HepG2 (cell line): ENCODE data around the gene NISCH. TPM values are rescaled to one million over a fixed set of nuclear protein-coding genes. Genes with fewer than 3 reads are reported as not detected.

ENCODE experiments used
- ATAC-seq: fragments of 200-7000 bp; cut with Tn5 transposase; 3 replicates; pipeline ENCODE4 v1.9.1; 2020; ENCODE audit warnings: mild to moderate bottlenecking, moderate library complexity
- BruUV-seq: library from RNA; stranded (reverse); fragments of 400-500 nt; replicated peaks from 2 replicates; lab custom pipeline; 2021; lab: Mats Ljungman, UMichigan
- CTCF ChIA-PET: fragments of 300-600 bp; formaldehyde crosslinking; extraction: SDS; loops from one replicate; lab custom pipeline; 2021; ENCODE audit warnings: low total read pairs, inconsistent platforms, low intra/inter-chr PET ratio; lab: Yijun Ruan, JAX
- POLR2A ChIA-PET: fragments of 350-600 bp; sonication (Branson Sonifier 250); formaldehyde crosslinking; loops from one replicate; lab custom pipeline; 2020; ENCODE audit warnings: antibody characterized with exemption, inconsistent platforms; lab: Yijun Ruan, JAX
- DNase-seq: peaks from one replicate; pipeline ENCODE4 v3.0.0-alpha.2; 2015; ENCODE audit warnings: low spot score
- FAIRE-seq: peaks from 3 replicates; lab custom pipeline; 2011; peaks lifted over from hg19 to GRCh38; lab: Jason Lieb, UNC
- H2AFZ ChIP-seq: one replicate; pipeline ENCODE4 v1.6.1; 2011; ENCODE audit warnings: low read length, inconsistent platforms
- H3K27ac ChIP-seq: fragments of 300-600 bp; 3 replicates; pipeline ENCODE4 v1.8.0; 2011; ENCODE audit warnings: mixed run types, mild to moderate bottlenecking, mixed read lengths, low read length, inconsistent platforms; ENCODE audit not compliant: insufficient read depth; ENCODE audit errors: extremely low read length
- H3K27me3 ChIP-seq, 2 experiments: fragments of 200-600 bp in 1 of 2; 2 replicates in 1 of 2; 3 replicates in 1 of 2; pipeline versions ENCODE4 v1.6.0 to v1.8.0; 2011; ENCODE audit warnings: low read length in 2 of 2, mild to moderate bottlenecking in 2 of 2, moderate library complexity in 2 of 2, inconsistent platforms in 1 of 2; ENCODE audit not compliant: insufficient read depth in 2 of 2, control insufficient read depth in 1 of 2
- H3K36me3 ChIP-seq, 2 experiments: fragments of 200-600 bp in 1 of 2; replicated peaks in 1 of 2; 2 replicates in 1 of 2; 3 replicates in 1 of 2; pipeline versions ENCODE4 v1.5.1 to v1.8.0; 2011; ENCODE audit warnings: low read length in 2 of 2, inconsistent platforms in 1 of 2; ENCODE audit not compliant: insufficient read depth in 2 of 2, control insufficient read depth in 1 of 2
- H3K4me1 ChIP-seq: 2 replicates; pipeline ENCODE4 v1.5.1; 2012; ENCODE audit warnings: low read length, inconsistent platforms; ENCODE audit not compliant: insufficient read depth
- H3K4me2 ChIP-seq: 2 replicates; pipeline ENCODE4 v1.6.0; 2011; ENCODE audit warnings: low read depth, low read length, inconsistent platforms
- H3K4me3 ChIP-seq, 3 experiments: fragments of 200-600 bp in 1 of 3; sonication (generic), shearing (Covaris generic) in 1 of 3; replicated peaks in 1 of 3; 2 replicates each; pipeline ENCODE4 v1.5.1; 2011 to 2016; ENCODE audit warnings: low read length in 3 of 3, inconsistent platforms in 2 of 3, low read depth in 2 of 3, mild to moderate bottlenecking in 2 of 3, control low read depth in 1 of 3, mixed read lengths in 1 of 3; ENCODE audit not compliant: insufficient read depth in 1 of 3
- H3K79me2 ChIP-seq: one replicate; pipeline ENCODE4 v1.6.1; 2011; ENCODE audit warnings: low read length, inconsistent platforms; ENCODE audit not compliant: insufficient read depth
- H3K9ac ChIP-seq: 2 replicates; pipeline ENCODE4 v1.6.0; 2011; ENCODE audit warnings: mild to moderate bottlenecking, low read depth, low read length, inconsistent platforms; ENCODE audit not compliant: insufficient read depth
- H3K9me3 ChIP-seq: 2 replicates; pipeline ENCODE4 v1.5.1; 2012; ENCODE audit warnings: mild to moderate bottlenecking, low read length
- H4K20me1 ChIP-seq: 2 replicates; pipeline ENCODE4 v1.6.0; 2011; ENCODE audit warnings: inconsistent platforms, mild to moderate bottlenecking, low read length, moderate library complexity; ENCODE audit not compliant: insufficient read depth
- ARNTL ChIP-seq: sonication (generic); formaldehyde crosslinking; IDR thresholded peaks from 2 replicates; pipeline ENCODE4 v1.4.0; 2020; ENCODE audit warnings: mild to moderate bottlenecking, missing genetic modification reagents
- ASH2L ChIP-seq: fragments of 300-600, 200-600 bp; sonication (generic); IDR thresholded peaks from 2 replicates; pipeline ENCODE4 v1.7.0; 2017; ENCODE audit warnings: low read depth, mild to moderate bottlenecking, moderate library complexity, mixed read lengths, low read length; ENCODE audit not compliant: insufficient read length
- MIER3 ChIP-seq: IDR thresholded peaks from 2 replicates; pipeline ENCODE4 v1.6.1; 2016; ENCODE audit warnings: missing compliant biosample characterization, borderline replicate concordance
- NR0B2 ChIP-seq: sonication (generic); formaldehyde crosslinking; IDR thresholded peaks from 2 replicates; pipeline ENCODE4 v1.4.0; 2020; ENCODE audit warnings: mild to moderate bottlenecking, missing genetic modification reagents
- THAP11 ChIP-seq: IDR thresholded peaks from 2 replicates; pipeline ENCODE4 v1.6.1; 2016; ENCODE audit warnings: missing biosample characterization, missing genetic modification reagents
- USF2 ChIP-seq, 2 experiments: sonication (generic) in 1 of 2; formaldehyde crosslinking in 1 of 2; IDR thresholded peaks; 2 replicates each; pipeline versions ENCODE4 v1.5.1 to v1.6.1; 2011 to 2020; ENCODE audit warnings: borderline replicate concordance in 1 of 2, low read depth in 1 of 2, low read length in 1 of 2, mild to moderate bottlenecking in 1 of 2, missing genetic modification reagents in 1 of 2, moderate library complexity in 1 of 2
- ZNF343 ChIP-seq: sonication (generic); formaldehyde crosslinking; IDR thresholded peaks from 2 replicates; pipeline ENCODE4 v1.4.0; 2020; ENCODE audit warnings: mild to moderate bottlenecking, missing genetic modification reagents
- ZNF460 ChIP-seq: sonication (generic); formaldehyde crosslinking; IDR thresholded peaks from 2 replicates; pipeline ENCODE4 v1.5.1; 2020; ENCODE audit warnings: missing genetic modification reagents, mild to moderate bottlenecking, borderline replicate concordance
- ZNF616 ChIP-seq: sonication (generic); formaldehyde crosslinking; IDR thresholded peaks from 2 replicates; pipeline ENCODE4 v1.5.0; 2020; ENCODE audit warnings: low read depth, mild to moderate bottlenecking, missing genetic modification reagents
- ZNF713 ChIP-seq: sonication (generic); formaldehyde crosslinking; IDR thresholded peaks from 2 replicates; pipeline ENCODE4 v1.4.0; 2020; ENCODE audit warnings: mild to moderate bottlenecking, missing genetic modification reagents
- ZNF761 ChIP-seq: sonication (generic); formaldehyde crosslinking; conservative IDR thresholded peaks from 2 replicates; pipeline ENCODE4 v1.4.0; 2020; ENCODE audit warnings: mild to moderate bottlenecking, missing genetic modification reagents
- ZSCAN9 ChIP-seq: IDR thresholded peaks from 2 replicates; pipeline ENCODE4 v1.6.1; 2016; ENCODE audit warnings: borderline replicate concordance
- WGBS: methylation state at CpG from one replicate; pipeline ENCODE4 v1.1.6; 2017; ENCODE audit warnings: low lambda C conversion rate; 5-methylcytosine and 5-hydroxymethylcytosine counted together
- in situ Hi-C: cut with HindIII; loops from 2 replicates; pipeline ENCODE4 v1.10.0; 2017; ENCODE audit warnings: low pct_unique_long_range_greater_than_20kb; ENCODE audit not compliant: extremely low pct_ligation_motif_present
- intact Hi-C: fragments of 100-400 bp; cut with micrococcal nuclease; formaldehyde crosslinking; loops from one replicate; pipeline ENCODE4 v1.10.0; 2022; ENCODE audit not compliant: unreplicated experiment
- polyA plus RNA-seq, 8 experiments: library from polyadenylated mRNA; depleted of rRNA in 3 of 8; stranded (reverse) in 7 of 8; unstranded in 1 of 8; fragments of >200 nt; fragmentation: Illumina TruSeq in 4 of 8; extraction: Trizol in 4 of 8; gene quantifications; 2 replicates each; pipeline versions ENCODE4 v1.2.1 to v1.2.3, GENCODE V29; 2011 to 2016; ENCODE audit warnings: low read depth in 4 of 8, missing spikeins in 1 of 8, mixed read lengths in 1 of 8; ENCODE audit not compliant: insufficient read depth in 1 of 8
- total RNA-seq, 5 experiments: library from RNA; depleted of rRNA; stranded (reverse); fragments of >200 nt; fragmentation: Illumina TruSeq; extraction: Trizol; gene quantifications; 2 replicates each; pipeline ENCODE4 v1.2.3, GENCODE V29; 2016; ENCODE audit warnings: low read depth in 1 of 5
- TF ChIP-seq, protein P1 (sequence below): IDR thresholded peaks from 2 replicates; pipeline ENCODE4 v1.6.1; 2016; ENCODE audit warnings: low read depth, missing genetic modification reagents, missing compliant biosample characterization
- TF ChIP-seq, protein P2 (sequence below): sonication (generic); formaldehyde crosslinking; IDR thresholded peaks from 2 replicates; pipeline ENCODE4 v1.5.0; 2020; ENCODE audit warnings: missing genetic modification reagents, mild to moderate bottlenecking, borderline replicate concordance

NISCH gene
- total and polyA plus RNA-seq, 2 of the 13 experiments (the other 11 are each of a cell fraction or from before 2014, with no cell fraction given), result 27.0 to 47.6 TPM

DNA sequence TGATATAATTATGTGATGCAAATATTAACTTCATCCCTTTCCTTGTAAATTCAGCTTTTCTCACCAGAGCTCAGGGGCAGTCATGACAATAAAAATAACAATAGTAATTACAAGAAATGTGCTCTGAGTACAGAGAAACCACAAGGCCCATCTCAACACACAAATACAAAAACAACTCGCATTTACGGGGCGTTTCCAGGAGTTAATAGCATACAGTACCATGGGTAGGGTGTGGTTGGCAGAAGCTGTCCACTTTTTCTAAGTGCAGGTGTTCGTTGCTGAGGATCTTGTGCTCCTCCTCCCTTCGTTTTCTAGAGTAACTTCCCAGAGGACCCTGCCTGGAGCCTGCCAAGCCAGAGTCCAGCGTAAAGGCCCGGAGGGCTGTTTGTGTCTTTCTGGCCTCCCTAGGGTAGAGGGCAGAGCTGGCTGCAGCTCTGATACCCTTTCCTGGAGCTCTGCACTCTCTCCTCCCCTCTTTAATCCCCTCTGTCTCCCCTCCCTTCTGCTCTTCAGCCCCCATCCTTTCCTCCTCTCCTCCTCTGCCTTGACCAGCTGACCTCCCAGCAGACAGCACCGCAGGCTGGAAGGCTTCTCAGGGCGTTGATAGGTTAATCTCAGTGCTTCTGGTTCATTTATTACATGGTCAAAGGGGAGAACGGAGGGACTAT is 21.9 kb upstream of the NISCH start:
- ATAC-seq, result no peak

More for the DNA sequence above, 21.9 kb upstream of the NISCH start:
- Histone ChIP-seq H3K4me1 (peaks cover 56% of the 10 kb centered on the region), H4K20me1 (no peaks in the 10 kb centered on the region), H3K9me3 (no peaks in the 10 kb centered on the region), H3K4me2 (no peak overlapping the region), H3K27me3 (no peaks in the 10 kb centered on the region), H3K27ac (no peak overlapping the region), H3K4me3 (no peak overlapping the region), H3K36me3 (peaks cover 2 to 7% of the 10 kb centered on the region in 2 experiments; a peak in 2 of 5 replicates), H3K79me2 (no peaks in the 10 kb centered on the region), H2AFZ (no peak overlapping the region), H3K9ac (no peak overlapping the region)
- WGBS, result 74% methylated on average over 10 of the region's 10 CpGs
- POLR2A ChIA-PET, result interaction anchor here (1.0 kb wide), 1 partner anchor 144 kb away, joined by 3 read pairs; no protein-coding TSS in a partner anchor
- in situ Hi-C loops, result no loop called here
- CTCF ChIA-PET, result no interaction called here
- DNase-seq (no peak), FAIRE-seq (no peak)
- intact Hi-C loops, result no loop called here
- TF ChIP-seq ARNTL (CRISPR knock-in tag), result no peak
- TF ChIP-seq ZNF713, result no peak
- no peak for TF ChIP-seq ZNF761 (CRISPR knock-in tag)
- TF ChIP-seq NR0B2 (CRISPR knock-in tag), result no peak
- TF ChIP-seq ZNF616 (CRISPR knock-in tag), result no peak
- TF ChIP-seq ASH2L, result no peak
- no peak for TF ChIP-seq ZNF343 (CRISPR knock-in tag)
- no peak for TF ChIP-seq ZSCAN9 (CRISPR knock-in tag)
- TF ChIP-seq USF2 (IDR thresholded peaks at IDR 0.05; ENCODE audit: low read depth, low read length), result no peak
- no peak for TF ChIP-seq USF2 (CRISPR knock-in tag; IDR thresholded peaks at IDR 0.05; ENCODE audit: borderline replicate concordance)
- TF ChIP-seq THAP11 (CRISPR knock-in tag), result no peak
- no peak for TF ChIP-seq ZNF460 (CRISPR knock-in tag)
- TF ChIP-seq, protein P1, sequence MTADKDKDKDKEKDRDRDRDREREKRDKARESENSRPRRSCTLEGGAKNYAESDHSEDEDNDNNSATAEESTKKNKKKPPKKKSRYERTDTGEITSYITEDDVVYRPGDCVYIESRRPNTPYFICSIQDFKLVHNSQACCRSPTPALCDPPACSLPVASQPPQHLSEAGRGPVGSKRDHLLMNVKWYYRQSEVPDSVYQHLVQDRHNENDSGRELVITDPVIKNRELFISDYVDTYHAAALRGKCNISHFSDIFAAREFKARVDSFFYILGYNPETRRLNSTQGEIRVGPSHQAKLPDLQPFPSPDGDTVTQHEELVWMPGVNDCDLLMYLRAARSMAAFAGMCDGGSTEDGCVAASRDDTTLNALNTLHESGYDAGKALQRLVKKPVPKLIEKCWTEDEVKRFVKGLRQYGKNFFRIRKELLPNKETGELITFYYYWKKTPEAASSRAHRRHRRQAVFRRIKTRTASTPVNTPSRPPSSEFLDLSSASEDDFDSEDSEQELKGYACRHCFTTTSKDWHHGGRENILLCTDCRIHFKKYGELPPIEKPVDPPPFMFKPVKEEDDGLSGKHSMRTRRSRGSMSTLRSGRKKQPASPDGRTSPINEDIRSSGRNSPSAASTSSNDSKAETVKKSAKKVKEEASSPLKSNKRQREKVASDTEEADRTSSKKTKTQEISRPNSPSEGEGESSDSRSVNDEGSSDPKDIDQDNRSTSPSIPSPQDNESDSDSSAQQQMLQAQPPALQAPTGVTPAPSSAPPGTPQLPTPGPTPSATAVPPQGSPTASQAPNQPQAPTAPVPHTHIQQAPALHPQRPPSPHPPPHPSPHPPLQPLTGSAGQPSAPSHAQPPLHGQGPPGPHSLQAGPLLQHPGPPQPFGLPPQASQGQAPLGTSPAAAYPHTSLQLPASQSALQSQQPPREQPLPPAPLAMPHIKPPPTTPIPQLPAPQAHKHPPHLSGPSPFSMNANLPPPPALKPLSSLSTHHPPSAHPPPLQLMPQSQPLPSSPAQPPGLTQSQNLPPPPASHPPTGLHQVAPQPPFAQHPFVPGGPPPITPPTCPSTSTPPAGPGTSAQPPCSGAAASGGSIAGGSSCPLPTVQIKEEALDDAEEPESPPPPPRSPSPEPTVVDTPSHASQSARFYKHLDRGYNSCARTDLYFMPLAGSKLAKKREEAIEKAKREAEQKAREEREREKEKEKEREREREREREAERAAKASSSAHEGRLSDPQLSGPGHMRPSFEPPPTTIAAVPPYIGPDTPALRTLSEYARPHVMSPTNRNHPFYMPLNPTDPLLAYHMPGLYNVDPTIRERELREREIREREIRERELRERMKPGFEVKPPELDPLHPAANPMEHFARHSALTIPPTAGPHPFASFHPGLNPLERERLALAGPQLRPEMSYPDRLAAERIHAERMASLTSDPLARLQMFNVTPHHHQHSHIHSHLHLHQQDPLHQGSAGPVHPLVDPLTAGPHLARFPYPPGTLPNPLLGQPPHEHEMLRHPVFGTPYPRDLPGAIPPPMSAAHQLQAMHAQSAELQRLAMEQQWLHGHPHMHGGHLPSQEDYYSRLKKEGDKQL (CRISPR knock-in tag), result no peak
- TF ChIP-seq MIER3 (CRISPR knock-in tag), result no peak
- TF ChIP-seq, protein P2, sequence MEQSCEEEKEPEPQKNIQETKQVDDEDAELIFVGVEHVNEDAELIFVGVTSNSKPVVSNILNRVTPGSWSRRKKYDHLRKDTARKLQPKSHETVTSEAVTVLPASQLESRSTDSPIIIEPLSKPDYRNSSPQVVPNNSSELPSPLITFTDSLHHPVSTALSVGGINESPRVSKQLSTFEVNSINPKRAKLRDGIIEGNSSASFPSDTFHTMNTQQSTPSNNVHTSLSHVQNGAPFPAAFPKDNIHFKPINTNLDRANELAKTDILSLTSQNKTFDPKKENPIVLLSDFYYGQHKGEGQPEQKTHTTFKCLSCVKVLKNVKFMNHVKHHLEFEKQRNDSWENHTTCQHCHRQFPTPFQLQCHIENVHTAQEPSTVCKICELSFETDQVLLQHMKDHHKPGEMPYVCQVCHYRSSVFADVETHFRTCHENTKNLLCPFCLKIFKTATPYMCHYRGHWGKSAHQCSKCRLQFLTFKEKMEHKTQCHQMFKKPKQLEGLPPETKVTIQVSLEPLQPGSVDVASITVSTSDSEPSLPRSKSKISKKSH (CRISPR knock-in tag), result no peak
- no TSS peak for BruUV-seq
